HG02884 (cell line): Measurements from ENCODE around the gene BHLHE23.

Experiments used
- ATAC-seq: cut with Tn5 transposase; IDR thresholded peaks from one replicate; pipeline ENCODE4 v1.9.1; 2021; ENCODE audit warnings: mild to moderate bottlenecking, moderate library complexity; ENCODE audit not compliant: unreplicated experiment

Gene BHLHE23

DNA sequence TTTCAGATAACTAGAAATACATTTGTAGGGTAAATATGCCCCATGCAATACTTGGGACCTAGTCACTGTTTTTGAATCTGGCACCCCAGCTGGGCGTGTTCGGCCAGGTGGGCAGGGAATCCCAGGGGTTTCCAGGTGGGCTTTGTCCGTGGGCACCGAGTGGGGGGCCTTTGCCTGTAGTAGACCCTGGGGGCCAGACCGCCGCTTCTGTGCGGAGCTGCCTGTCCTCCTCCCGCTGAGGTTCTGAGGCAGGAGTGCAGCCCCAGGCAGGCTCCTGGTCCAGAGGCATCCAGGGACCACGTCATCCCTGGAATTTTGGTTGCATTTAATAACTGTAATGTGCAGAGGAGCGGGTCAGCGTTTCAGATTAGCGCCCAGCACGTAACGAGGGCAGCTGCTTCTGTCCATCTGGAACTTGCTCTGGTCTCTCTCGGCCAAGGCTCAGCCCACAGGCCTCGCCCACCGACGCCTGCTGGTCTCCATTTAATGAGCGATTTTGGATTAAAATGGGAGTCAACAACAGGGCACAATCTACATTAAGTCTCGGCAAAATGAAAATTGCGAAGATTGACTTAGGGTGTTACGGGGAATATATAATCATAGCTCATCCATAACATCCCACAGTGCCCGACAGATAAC, 12.8 kb downstream of the BHLHE23 start:
- ATAC-seq = no peak

DNA sequence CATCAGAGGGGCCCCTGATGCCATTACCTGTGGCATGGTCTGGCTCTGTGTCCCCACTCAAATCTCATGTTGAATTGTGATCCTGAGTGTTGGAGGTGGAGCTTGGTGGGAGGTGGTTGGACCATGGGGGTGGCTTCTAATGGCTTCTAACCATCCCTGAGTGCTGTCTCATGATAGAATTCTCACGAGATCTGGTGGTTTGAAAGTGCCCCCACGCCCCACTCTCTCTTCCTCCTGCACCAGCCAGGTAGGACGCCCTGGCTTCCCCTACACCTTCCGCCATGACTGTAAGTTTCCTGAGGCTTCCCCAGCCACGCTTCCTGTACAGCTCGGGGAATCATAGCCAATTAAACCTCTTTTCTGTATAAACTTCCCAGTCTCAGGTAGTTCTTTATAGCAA, 14.9 kb downstream of the BHLHE23 start:
- no peak for ATAC-seq

DNA sequence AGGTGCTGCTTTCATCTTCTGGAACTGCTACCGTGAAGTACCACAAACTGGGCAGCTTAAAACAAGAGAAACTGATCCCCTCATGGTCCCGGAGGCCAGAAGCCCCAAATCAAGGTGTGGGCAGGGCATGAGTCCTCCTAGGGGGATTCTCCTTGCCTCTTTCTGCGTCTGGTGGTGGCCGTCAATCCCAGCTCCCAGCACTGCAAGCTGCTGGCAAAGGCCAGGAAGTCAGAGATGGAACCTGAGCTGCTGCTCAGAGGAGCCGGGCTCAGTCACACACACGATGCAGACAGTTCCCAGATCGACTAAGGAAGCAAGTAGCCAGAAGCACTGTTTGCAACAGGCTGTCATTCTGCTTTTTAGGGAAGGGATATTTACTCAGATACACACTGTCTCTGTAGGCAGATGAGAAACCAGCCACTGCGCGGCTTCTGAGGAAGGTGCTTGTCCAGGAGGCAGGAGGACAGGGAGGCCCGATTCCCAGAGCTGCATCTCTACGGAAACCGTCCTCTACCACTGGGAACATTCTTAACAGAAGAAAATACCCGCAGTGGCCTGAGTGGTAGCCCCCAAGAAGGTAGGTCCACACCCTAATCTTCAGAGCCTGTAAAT, 15.5 kb downstream of the BHLHE23 start:
- no peak for ATAC-seq

DNA sequence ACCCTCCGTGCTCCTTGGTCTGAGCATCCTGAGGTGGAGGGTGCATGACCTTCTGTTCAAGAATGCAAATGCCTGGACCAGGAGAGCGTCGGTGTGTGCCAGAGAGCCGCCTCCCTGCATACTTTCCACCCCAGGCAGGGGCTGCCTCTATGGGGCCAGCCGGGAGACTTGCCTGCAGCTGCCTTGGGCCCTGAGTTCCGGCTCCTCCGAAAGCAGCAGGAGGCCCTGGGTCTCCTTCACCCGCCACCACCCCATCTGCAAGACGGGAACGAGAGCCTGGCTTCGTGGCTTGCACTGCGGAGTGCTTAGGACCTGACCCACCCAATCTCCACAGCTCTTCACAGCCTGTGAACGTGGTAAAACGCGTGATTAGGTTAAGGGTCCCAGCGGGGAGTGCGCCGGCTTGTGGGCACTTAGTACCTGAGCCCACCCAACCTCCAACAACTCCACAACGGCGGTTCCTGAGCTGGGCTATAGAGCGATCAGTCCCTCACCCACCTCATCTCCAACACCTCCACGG, 16.4 kb downstream of the BHLHE23 start:
- no peak for ATAC-seq

DNA sequence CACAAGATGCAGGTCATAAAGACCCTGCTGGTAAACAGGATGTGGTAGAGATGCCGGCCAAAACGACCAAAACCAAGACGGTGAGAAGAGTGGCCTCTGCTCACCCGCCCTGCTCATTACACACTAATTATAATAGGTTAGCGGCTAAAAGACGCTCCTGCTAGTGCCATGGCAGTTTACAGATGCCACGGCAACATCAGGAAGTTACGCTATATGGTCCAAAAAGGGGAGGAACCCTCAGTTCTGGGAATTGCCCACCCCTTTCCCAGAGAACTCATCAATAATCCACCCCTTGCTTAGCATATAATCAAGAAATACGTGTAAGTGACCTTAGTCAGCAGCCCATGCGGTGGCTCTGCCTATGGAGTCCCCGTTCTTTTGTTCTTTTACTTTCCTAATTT, 17.6 kb downstream of the BHLHE23 start:
- ATAC-seq = no peak

DNA sequence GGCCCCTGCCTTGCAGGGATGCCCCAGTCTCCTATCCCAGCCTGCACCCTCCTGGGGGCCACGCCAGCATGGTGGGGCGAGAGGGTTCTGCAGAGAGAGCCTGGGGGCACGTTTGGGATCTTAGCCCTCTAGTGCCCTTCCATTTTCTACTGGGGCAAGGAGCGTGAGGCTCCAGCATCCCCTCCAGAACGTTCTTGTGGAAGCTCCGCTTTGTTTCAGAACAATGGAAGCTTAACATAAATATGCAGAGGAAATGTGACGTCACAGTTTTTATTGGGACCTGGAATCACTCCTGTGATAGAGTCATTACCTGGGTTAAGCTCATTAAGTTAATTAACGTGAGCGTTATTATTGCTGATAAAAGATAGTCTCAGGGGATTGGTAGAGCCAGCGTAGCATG, 19.6 kb downstream of the BHLHE23 start:
- no peak for ATAC-seq

DNA sequence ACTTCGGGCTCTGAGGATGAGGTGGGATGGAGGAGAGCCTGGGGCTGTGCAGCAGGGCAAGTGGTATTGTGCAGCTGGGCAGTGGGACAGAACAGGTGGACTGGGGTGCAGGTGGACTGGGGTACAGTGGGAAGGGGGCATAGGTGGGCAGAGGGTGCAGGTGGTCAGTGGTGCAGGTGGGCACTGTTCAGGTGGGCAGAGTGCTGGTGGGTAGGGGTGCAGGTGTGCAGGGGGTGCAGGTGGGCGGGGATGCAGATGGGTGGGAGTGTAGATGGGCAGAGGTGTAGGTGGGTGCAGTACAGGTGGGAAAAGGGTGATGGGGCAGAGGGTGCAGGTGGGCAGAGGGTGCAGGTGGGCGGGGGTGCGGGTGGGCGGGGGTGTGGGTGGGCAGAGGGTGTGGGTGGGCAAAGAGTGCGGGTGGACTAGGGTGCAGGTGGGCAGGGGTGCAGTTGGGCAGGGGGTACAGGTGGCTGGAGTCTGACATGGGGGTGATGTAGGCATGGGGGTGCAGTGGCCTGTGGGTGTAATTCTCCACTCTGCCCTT, 20.4 kb downstream of the BHLHE23 start:
- no peak for ATAC-seq

DNA sequence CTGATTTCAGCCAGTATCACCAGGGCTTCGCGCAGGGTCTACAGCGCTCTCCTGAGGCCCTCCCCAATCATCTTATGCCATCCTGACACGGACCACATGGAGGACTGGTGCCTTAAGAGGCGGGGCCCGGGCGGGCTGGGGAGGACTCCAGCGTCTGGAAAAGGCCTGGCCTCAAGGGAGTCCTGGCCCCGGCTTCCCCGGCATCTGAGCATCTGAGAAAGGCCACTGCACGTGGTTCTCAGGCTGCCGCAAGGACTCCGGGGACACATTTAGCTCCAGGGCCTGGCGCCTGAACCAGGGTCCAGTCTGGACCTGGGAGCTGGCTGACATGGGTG, 21.4 kb downstream of the BHLHE23 start:
- ATAC-seq = no peak

DNA sequence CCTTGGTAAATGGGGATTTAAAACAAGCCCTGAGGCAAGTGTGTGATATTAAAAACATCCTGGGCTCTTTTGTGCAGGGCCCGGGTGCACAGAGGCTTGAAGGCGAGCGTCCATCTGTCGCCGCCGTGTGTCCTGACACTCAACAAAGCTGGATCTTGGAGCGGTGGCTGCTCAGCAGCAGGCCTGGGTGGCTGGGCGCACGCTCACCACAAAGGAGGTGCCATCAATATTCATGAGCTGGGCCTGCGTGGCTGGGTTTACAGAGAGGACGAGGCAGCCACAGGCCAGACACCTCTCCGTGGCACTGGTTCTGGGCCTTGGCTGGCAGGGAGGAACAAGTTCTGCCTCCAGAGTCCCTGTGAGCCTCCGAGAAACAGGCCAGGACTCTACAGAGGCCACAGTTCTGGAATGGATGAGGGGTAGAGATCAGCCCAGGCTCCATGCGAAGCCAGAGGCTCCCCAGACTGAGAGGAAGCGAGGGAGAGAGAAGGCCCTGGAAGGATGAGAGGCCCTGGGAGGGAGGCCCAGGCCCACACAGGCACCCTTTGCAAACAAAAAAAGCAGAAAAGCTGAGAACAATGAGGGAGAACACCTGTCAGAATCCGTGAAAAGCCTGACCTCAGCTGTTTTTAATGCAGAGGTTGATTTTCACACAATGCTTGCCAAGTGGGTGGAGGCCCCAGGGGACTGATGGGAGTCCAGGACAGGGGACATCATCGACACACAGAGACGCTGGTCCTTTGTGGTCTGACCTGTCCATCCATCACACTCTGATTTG, 21.9 kb downstream of the BHLHE23 start:
- ATAC-seq = no peak

DNA sequence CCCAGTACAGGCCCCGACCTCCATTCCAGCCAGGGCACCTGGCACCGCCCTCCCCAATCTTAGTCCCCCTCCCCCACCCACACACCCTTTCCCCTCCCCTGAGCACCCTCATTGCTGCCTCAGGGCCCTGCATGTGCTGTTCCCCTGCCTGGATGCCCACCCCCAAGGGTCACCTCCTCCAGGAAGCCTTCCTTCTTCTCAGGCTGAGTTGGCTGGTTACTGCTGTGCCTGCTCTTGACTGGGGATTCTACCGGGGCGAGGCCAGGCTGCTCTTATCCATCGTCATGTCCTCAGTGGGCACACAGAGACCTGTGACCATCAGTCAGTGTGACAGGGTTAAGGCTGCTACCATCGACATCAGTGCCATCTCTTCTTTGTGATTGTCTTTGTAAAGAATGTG, 23.6 kb downstream of the BHLHE23 start:
- no peak for ATAC-seq

DNA sequence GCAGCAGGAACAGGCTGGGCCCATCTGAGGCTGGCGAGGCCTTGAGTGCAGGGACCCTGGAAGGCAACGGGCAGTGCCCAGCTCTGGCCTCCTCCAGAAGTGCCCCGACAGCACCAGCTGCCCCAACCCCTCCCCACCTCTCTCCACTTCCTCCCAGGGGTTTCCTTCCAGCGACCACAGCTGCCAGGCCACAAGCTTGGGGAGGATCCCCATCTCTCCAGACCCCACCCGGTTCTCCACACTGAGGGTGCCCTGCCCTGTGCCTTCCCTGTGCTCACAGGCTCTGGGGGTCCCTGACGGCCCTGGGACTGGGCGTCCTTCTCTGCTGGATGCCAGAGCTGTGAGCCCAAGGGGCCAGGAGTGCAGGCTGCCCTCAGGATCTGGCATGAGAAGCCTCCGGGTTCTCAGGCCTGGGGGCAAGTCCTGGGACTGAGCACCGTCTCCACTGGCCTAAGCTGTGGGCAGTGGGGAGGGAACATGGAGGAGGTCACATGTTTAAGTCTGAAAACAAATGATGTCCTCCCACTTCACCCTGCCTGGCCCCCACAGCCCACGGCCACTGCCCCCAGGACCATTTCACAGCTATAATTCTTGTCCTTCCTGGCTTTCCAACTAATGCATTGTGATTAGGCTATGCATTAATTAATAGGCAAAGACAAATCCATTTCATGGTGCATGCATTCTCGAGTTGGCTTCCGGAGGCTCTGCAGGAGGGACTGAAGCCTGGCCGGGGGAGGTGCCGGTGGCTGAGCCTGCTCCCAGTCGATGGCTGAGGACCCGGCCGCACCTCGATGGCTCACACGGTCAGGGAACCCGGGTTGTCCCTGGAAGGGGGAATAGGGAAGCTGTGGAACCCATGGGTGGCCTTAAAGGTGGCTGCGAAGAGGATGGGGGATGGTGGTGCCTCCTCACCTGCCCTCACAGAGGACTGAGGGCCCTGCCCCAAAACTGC, 24.4 kb downstream of the BHLHE23 start:
- no peak for ATAC-seq

DNA sequence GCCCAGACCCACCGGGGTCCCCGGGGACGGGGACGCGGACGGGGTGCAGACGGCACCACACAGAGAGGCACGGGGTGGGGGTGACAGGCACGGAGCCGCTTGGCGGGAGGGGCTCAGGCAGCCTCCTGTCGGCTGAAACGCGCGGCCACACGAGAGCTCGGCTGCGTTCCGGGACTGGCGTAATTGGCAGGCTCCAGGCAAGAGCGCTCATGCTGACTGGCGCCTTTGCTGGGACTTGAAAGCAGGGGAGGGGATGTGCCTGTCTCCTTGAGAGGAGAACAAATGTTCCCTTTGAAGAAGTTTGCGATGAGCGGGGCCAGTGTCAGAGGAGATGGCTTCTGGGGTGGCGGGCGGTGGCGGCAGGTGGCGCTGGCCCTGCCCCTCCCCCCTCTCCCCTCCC, 25.8 kb downstream of the BHLHE23 start:
- no peak for ATAC-seq

DNA sequence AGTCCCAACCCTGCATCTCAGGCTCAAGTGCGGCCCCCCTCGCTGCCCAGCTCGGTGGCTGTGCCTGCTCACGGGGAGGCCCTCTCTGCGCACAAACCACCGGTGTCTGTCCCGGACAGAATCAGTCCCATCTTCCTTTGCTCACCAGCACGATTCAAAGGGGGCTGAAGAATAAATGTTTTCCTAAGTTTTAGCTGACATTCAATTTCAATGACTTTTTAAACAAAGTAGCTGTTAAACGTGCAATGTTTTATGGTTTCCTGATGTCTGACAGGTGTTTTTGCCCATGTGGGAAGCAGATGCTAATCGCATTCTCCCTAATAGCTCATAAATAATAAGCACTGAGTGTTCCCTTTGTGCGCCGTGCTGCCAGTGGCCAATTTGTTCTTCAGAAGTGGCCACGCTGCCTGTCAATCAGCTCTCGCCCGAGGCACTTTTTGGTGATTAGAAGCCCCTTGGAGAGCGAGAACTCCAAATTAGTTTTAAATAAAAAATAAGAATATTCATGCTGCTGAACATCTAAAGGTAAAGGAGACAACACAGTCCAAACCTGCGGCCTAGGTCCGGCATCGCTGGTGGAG, 26.3 kb downstream of the BHLHE23 start:
- ATAC-seq = no peak

DNA sequence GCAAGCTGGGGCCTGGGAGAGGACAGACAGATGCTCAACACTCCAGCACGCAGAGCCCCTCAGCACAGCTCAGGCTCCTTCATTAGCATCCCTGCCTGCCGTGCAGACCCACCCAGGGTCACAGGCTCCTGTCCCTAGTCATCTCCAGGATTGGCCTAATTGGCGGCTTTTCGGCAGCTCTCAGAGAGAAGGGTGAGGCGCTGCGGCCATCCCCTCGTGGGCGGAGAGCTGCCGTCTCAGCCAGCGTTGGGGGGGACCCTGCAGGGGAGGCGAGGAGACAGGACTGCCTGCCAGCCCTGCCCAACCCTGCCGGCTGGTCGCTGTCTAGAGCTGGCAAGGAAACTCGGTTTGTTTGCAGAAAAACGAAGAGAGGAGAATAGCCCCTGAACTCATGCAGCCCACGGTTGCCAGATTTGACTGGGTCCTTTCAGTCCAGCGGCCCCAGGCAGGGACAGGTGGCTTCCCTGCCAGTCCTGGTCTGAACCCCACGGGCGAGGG, 26.8 kb downstream of the BHLHE23 start:
- no peak for ATAC-seq

DNA sequence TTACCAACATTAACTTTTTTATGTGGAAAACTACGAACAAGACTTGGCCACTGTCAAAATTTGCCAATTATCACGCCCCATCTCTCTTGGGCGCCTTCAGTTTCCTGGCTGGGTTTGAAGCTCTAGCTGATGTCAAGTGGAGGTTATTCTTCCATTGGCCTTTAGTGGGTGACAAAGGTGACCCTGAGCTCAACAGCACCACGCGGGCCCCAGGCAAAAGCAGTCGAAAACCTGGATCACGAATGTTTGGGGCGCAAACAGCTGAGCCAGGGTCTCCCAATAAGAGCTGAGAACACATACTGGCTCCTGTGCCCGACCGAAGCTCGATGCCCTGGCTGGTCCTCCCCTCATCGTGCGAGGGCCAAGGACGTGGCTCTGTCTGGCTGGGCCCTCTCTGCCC, 27.5 kb downstream of the BHLHE23 start:
- no peak for ATAC-seq

DNA sequence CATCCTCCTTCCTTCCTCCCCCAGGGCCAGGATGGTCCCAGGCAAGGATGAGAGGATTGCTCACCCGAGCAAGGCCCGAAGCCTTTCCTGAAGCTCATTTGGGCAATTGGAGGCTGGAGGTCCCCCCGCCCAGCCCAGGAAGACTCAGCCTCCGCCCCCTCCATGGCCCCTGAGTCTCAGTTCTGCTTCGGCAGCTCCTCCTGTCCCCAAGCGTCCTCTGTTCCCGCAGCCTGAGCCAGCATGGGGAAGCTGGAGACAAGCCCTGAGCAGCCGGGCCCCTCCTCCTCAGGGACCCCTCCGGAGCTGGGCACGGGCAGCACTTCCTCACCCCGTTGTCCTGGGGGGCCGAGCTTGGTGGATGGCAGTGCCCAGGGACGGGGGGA, 28.2 kb downstream of the BHLHE23 start:
- ATAC-seq = no peak

DNA sequence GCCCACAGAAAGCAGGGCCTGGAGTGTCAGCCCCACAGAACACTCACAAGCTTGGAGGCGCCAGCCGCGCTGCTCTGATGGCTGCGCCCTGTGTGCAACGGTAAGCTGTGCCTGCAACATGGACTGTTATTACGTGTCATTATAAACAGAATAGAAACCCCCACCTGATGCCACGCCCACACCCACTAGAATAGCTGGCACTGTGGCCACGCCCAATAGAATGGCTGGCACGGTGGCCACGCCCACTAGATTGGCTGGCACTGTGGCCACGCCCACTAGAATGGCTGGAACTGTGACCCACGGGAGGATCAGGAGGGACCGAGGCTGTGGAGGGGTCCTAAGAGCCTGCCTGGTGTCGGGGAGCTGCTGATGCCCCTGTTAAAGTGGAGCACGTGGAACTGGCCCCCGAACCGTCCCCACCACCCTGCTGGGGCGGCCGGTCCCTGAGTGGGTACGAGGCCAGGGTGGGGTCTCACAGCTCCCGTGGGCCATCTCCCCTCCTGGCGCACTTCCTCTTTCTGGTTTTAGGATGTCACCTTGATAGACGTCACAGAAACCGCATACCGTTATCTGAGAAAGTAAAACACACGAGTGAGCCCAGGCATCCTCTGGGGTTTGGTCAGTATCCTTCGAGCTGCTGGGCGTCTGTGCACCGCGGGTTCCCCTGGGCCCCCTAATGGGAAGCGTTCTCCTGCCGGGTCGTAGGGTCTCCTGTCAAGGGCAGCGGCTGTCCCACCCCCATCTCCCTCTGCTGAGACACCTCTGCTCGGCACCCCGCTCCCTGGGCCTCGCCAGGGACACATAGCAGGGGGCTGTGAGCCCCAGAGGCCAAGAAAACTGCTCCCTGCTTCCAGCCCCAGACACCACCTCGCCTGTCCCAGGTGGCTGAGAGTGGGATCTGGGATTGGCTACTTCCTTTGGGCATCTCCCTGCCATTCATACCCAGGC, 28.9 kb downstream of the BHLHE23 start:
- ATAC-seq = no peak

DNA sequence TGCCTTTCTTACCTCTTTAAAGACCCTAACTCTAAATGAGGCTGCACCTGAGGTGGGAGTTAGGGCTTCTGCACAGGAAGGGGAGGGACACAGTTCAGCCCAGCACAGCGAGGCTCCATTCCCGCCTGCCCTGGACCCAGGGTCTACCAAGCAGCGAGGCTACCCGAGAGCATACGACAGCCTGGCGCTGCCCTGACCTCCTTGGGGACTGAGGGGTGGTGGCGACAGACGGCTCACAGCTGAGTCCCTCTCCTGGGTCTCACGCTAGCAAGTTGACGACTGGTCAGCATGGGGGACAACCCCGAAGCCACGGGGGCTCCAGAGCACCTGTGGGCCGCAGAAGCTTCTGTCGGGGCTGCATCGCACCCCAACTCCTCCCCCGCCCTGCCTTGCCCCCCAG, 29.9 kb downstream of the BHLHE23 start:
- ATAC-seq = no peak

DNA sequence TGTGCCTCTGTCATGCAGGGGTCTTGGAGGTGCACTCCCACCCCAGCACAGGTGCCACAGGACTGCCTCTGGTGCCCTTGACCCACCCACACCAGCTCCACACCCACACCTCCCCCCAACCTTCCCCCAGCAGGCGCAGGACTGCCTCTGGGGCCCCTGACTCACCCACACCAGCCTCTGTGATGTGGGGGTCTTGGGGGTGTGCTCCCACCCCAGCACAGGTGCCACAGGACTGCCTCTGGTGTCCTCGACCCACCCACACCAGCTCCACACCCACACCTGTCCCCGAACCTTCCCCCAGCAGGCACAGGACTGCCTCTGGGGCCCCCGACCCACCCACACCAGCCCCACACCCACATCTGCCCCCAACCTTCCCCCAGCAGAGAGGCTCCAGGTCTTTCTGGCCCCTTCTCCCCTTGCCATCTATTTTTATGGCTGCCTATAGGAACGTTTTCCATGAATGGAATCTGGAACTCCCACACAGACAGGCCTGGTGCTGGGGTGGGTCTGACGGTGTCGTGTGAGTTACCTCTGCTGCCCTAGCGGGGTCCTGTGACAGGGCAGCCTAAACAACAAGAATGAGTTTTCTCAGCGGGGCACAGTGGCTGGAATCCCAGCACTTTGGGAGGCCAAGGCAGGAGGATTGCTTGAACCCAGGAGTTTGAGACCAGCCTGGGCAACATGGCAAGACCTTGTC, 30.8 kb downstream of the BHLHE23 start:
- ATAC-seq = no peak
